KBM-7 (cell line): ENCODE measurements around the gene KCNT2.
"Not testable (repeated sequence)": the region's sequence is repeated elsewhere in the genome, so short reads cannot be mapped to it uniquely, and the experiment has no call there.

Experiments
- DNase-seq: peaks from one replicate; pipeline ENCODE4 v3.0.0-alpha.2; 2015
- in situ Hi-C: fragments of 300-500 bp; cut with MboI; formaldehyde crosslinking; loops from 2 replicates; pipeline ENCODE4 v1.14.3; 2020; ENCODE audit warnings: low sequenced_read_pairs, low pct_unique_long_range_greater_than_20kb, mixed read lengths

Gene KCNT2

DNA sequence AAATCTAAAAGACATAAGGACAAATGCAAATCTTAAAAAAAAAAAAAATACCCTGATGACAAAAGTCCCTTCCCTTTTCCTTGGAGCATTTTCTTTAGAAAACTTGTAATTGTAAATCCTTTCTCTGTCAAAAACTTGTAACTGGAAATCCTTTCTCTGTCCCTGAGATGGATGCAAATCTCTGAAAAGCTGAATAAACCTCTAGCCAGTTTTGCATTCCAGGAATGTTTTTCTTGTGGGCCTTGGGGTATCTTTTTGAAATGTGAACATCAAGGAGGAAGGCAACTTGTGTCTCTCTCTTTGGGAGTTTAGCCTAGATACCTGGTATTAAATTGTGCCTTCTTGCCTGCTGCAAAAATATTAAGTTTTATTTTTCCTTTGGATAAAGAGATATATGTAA lies 305.3 kb downstream of the KCNT2 start:
- in situ Hi-C loops: no loop called here
- no peak for DNase-seq

GRCh38 chr1:196302420-196302819 lies 305.8 kb downstream of the KCNT2 start:
- no peak for DNase-seq
- in situ Hi-C loops: no loop called here

DNA sequence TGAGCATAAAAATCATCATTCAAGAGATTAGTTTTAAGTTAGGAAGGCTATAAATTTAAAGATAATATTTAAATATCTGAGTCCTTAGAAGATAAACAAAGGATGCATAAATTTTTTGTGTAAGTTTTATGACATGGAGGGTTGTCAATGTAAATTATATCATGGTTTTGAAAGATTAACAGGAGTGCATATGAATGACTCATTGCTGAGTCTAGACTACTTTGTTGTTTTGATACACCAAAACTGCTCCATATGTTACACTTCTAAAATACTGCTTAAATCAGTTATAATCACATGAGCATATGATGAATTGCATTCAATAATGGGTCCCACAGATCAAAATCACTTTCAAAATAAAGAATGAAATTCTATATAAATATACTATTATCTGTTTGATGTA lies 312.5 kb downstream of the KCNT2 start:
- DNase-seq: no peak
- in situ Hi-C loops: no loop called here

GRCh38 chr1:196278816-196279215 lies 329.4 kb downstream of the KCNT2 start:
- in situ Hi-C loops: no loop called here
- DNase-seq: no peak

DNA sequence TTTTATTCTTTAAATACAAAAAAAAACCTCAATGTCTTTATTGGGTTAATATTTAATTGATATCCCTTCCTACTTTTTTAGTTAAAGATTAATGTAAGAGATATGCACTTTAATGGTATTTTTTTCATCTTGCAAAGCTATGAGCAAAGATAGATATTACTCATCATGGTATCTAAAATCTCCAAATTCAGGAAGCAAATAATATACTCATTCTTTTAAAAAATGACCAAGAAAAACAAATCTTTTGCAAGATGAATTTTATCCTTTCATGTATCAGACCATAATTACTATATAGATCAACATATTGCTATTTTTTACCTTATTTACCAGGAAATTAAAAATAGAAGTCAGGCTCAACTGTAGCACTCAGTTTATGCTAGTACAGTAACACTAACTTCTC lies 330.4 kb downstream of the KCNT2 start:
- in situ Hi-C loops: no loop called here
- DNase-seq: no peak

DNA sequence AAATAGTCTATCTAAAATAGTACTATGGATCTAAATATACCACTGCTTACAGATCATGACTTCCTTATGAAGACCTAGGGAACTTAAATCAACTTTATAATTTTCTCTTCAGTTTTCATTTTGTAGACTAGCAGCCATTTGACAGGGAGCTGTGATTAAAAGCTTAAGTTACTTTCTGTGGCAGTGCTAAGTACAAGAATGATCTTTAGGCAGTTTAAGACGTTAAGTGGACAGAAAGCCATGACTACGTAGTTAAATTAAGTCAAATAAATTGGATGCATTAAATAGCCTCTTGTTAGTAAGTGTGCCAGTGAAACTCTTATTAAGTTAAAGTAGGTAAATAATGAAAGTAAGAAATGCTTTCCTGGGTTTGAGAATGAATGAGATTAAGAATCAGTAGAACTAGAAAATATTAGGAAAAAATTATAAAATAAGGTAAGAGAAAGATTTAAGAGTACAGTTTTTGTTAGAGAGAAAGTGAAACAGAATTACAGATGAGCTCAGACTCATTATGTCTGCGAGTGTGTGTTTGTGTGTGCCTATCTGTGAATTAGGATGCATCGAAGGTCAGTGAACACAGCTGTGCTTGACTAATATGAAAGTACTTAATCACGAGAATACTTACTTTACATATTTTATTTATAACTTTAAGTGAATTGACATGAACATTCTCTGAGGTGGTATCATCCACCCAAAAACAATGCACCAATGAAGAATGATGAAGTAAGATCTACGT lies 336.9 kb downstream of the KCNT2 start:
- in situ Hi-C loops: no loop called here
- DNase-seq: no peak

DNA sequence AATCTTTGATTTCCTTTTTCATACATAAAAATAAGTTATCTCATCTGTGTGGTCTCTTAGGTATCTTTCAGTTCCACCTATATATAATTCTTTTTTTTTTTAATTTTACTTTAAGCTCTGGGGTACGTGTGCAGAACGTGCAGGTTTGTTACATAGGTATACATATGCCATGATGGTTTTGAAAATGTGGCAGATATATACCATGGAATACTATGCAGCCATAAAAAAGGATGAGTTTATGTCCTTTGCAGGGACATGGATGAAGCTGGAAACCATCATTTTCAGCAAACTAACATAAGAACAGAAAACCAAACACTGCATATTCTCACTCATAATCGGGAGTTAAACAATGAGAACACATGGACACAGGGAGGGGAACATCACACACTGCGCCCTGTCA lies 345.2 kb downstream of the KCNT2 start:
- DNase-seq, in situ Hi-C loops: not testable (repeated sequence)

GRCh38 chr1:196260270-196260669 lies 348.0 kb downstream of the KCNT2 start:
- in situ Hi-C loops: no loop called here
- no peak for DNase-seq

- in situ Hi-C loops: no loop called here
- no peak for DNase-seq
These were observed 348.9 kb downstream of the KCNT2 start for GRCh38 chr1:196259316-196259715.

GRCh38 chr1:196255762-196256161 lies 352.5 kb downstream of the KCNT2 start:
- in situ Hi-C loops: no loop called here
- no peak for DNase-seq

- DNase-seq: no peak
- in situ Hi-C loops: no loop called here
These were observed 378.7 kb downstream of the KCNT2 start for GRCh38 chr1:196229546-196229945.

DNA sequence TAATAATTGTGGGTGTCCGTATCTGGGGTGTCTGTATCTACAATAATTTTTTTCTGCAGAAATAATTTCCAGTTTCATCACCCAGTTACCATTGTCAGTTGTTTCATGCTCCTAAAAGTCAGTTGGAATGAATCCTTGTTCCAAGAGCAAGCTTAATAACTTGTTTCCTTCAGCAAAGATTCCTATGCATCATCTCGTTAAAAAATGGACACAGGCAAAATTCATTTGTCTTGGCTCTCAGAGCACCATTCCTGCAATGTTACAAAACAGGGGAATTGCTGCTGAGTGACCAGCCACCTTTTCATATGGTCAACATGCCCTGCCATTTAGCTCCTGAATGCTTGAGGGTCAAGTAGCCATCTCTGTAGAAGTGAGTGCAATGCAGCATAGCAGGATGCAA lies 393.4 kb downstream of the KCNT2 start:
- DNase-seq: no peak
- in situ Hi-C loops: no loop called here

GRCh38 chr1:196209983-196210382 lies 398.3 kb downstream of the KCNT2 start:
- in situ Hi-C loops: no loop called here
- DNase-seq: no peak

DNA sequence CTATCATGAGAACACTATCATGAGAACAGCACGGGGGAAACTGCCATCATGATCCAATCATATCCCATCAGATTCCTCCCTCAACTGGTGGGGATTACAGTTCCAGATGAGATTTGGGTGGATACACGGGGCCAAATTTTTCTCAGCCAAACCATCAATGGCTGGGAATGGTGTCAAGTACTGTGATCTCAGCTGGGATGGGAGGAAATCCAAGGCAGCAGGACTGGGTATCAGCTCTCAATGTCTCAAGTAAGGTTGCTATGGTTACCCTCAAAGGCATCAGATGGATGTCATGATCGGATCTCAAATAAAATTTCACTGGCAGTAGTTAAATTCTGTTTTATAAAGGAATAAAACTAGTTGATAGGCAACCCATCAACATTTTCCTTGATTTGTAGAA lies 399.0 kb downstream of the KCNT2 start:
- no peak for DNase-seq
- in situ Hi-C loops: no loop called here

DNA sequence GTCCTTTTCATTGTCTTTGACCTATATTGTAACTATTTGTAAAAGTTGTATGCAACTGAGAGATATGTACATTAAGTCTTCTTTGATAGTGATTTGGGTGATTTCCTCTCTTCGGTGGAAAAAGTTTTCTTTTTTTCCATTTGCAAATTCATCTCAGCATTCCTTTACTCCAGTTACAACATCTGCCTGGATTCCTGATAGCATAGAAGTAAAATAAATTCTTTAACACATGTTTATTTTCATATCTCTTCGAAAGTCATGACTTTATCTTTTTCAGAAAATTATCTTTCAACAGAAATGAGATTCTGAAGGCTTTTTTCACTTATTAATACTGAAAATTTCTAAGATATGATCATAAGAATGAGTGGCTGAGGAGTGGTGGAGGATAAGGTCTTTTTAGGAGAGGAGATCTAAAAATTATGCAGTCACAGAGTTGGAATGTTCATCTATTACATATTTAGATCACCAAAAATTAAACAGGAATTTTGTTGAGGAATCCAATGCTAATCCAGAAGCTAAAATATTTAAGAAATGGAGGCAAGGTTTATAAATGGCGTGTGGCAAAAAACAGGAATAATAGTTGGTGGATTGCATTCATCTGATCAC lies 400.5 kb downstream of the KCNT2 start:
- DNase-seq: no peak
- in situ Hi-C loops: no loop called here

DNA sequence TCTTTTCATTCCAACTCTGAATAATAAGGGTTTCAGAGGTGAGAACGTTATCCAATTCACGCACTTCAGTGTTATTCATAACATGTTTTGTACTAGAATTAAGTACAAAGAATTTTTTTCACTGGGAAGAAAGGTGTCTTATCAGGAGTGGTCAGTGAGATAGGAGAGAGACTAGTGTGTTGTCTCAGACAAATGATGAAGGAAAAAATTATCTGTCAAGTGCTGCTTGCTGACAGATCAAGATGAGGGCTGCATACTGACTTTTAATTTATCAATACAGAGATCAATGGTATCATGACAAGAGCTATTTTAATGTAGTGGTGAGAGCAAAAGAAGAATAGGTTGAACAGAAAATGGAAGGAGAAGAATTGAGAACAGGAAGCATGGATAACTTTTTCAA lies 402.4 kb downstream of the KCNT2 start:
- in situ Hi-C loops: no loop called here
- DNase-seq: no peak

DNA sequence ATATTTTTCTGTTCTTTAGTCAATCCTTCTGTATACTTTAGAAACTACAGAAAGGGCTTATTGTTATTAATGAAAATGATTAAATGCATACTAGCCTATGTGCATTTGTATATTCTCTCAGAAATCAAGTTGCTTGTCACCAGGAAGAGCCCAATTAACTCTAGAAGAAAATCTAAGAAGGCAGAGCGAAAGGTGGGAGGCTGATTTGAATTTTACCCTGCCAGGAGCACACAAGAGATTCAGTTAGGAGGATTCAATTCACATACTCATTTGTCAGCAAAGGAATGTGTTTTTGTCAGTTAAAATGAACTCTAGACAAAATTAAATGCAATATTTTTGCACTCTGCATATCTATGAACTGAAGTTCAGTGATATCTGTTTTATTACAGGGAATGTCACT lies 411.8 kb downstream of the KCNT2 start:
- DNase-seq: no peak
- in situ Hi-C loops: no loop called here

DNA sequence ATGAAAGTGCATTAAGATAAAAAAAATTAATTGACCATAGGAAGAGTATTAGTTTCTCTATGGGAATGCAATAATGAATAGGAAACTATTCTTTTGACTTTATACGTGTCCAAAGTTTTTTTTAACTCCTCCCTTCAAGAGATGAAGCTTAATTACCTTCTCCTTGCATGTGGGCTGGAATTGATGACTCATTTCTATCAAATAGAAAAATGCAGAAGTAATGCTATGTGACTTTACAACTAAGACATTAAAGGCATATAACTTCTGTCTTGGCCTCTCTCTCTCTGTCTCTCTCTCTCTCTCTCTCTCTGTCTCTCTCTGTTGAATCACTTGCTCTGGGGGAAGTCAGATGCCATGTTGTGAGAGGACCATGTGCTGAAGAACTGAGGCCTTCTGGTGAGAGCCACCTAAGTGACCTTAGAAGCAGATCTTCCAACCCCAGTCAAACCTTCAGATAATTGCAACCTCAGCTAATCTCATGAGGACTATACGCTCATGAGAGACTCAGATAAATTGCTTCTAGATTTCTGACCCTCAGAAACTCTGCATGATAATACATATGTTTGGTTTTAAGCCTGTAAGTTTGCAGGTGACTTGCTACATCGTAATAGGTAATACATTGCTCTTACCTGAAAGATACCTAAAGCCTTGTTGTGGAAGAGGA lies 414.2 kb downstream of the KCNT2 start:
- peak; percentile 49 for DNase-seq
- in situ Hi-C loops: no loop called here

DNA sequence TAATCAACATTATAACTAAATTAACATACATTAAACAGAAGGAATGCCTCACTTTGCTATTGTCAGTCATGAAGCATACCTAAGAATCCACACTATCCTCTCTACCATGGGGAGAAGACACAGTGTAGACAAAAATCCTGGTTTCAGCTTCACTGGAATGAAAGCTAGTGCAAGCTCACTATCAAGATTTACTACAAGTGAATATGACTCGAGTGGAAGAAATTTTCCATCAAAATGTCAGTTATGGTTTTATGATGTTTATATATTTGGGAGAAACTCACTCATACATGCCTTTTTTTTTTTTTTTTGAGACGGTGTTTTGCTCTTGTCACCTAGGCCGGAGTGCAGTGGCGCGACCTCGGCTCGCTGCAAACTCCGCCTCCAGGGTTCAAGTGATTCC lies 424.3 kb downstream of the KCNT2 start:
- in situ Hi-C loops: no loop called here
- DNase-seq: no peak

DNA sequence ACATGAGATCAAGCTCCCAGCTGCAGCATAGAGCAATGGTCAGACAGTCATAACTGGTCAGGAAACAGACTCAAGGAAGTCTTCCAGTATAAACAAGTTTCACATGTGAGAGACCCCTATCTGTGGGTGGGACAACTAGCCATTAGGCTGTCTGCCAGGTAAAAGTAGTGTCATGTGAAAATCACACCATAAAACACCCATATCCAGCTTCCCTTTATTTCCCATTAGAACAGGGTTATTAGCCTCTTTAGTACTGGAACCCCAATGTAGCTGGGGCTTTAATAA lies 426.7 kb downstream of the KCNT2 start:
- in situ Hi-C loops: no loop called here
- DNase-seq: no peak
